NOMO-1 treated with dmso at 0.1 percent for 144 hours (cell line): ENCODE results near the gene IL17D.

Experiments used
- DNase-seq: peaks from one replicate; lab custom pipeline; 2025; ENCODE audit not compliant: unreplicated experiment; lab: John Stamatoyannopoulos, UW

Gene IL17D

DNA sequence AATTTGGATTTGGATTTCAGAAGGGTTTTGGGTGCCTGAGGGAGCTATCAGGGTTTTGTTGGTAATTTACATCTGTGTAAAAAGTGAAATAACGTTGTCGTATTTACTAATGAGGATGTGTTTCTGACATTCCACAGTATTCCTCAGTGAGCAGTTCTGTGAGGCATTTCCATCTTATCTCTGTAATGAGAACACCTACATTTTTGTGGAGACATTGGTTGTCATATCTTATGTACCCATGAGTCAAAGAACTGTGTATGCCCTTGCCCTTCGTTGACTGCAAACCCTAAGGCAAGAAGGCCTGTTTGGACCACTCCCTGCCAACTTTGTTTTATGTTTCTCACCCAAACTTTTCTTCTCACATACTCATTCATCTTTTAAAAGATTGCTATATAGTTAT lies 14.2 kb upstream of the IL17D start:
- no peak for DNase-seq

DNA sequence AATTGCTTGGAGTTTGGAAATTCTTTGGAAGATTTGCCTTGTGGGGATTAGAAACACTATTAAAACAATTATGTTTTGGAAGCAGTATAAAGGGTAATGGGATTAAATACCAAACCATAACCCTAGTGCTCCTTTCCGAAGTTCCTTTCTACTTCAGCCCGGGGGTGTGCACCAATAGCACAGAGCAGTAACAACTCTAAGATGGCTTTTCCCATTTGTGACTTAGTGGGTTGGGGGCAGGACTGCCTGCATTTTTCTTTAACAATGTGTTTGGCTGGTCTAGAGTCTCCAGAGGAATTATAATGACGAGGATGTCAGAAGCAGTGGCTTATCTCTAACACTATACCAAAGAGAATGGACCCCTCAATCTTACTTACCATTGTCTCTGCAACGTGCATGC lies 11.9 kb upstream of the IL17D start:
- no peak for DNase-seq

DNA sequence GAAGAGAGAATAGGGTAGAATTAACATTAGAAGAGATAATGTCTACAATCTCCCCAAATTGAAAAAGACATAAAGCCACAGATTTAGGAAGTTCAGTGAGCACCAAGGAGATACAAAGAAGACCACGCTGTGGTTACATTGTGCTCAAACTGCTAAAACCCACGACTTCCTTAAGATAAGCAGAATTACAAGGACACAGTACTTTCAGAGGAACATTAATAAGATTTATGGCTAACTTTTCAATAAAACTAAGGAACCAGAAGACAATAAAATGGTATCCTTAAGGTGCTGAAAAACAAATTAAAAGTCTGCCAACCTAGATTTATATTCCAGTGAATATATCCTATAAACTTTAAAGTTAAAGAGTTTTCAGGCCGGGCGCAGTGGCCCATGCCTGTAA lies 7.4 kb upstream of the IL17D start:
- DNase-seq = peak; percentile 7

DNA sequence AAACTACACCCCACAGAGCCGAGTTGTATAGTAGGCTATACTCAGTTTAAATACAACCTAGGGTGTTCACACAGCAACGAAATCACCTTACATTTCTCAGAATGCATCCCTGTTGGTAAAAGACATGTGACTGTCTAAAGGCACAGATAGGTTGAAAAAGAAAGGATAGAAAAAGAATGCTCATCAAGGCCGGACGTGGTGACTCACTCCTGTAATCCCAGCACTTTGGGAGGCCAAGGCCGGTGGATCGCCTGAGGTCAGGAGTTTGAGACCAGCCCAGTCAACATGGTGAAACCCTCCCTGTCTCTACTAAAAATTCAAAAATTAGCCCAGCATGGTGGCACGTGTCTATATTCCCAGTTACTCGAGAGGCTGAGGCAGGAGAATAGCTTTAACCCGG lies 3.8 kb upstream of the IL17D start:
- DNase-seq = no peak

DNA sequence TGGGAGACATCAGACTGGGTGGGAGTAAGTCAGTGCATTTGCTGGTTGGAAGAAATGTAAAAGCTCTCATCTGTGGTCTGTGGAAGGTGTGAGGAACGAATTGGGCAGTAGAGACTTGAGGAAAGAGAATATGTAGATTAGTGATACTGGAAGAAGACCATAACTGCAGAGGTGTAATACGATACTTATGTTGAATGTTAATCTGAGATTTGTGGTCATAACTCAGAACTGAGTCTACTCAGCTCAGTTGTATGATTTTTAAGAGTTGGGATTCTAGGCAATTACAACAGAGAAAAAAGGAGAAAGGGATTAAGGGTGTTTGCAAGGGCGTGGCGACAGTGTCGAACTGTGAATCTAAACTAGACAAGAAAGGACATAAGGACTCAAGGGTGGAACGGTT lies 3.2 kb upstream of the IL17D start:
- DNase-seq = no peak

DNA sequence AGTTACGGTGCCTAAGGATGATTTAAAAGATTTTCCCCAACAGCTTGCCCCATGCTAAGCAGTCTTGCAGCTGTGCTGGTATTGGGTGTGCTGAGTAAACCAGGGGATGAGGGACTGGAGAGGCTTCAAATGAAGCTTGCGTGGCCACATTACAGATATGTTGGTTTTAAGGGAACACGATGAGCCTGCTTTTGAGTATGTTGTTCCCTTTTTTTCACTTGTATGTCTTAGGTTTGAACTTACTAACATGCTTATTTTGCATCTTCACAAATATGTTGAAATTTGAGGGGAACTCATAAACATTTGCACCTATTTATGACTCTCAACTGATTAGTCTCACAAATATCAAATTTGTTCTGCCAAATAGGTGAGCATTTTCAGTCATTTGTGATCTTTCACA lies 2.0 kb upstream of the IL17D start:
- no peak for DNase-seq

DNA sequence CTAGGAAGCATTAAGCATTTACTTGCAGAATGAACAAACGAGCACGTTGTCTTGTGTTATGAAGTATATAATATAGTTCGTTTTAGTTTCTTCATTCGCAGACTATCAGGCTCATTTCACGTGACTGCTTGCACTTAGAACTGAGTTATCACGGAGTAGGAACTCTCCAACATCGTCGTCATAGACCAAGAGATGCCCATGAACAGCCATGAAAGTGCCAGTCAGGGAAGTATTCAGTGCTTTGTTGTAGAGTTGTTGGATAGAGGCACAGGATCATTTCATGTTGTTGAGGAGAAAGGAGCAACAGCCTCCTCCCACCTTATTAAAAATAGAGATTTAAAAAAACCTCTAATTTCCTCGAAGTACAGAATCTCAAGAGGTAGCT lies 977 bp upstream of the IL17D start:
- no peak for DNase-seq

DNA sequence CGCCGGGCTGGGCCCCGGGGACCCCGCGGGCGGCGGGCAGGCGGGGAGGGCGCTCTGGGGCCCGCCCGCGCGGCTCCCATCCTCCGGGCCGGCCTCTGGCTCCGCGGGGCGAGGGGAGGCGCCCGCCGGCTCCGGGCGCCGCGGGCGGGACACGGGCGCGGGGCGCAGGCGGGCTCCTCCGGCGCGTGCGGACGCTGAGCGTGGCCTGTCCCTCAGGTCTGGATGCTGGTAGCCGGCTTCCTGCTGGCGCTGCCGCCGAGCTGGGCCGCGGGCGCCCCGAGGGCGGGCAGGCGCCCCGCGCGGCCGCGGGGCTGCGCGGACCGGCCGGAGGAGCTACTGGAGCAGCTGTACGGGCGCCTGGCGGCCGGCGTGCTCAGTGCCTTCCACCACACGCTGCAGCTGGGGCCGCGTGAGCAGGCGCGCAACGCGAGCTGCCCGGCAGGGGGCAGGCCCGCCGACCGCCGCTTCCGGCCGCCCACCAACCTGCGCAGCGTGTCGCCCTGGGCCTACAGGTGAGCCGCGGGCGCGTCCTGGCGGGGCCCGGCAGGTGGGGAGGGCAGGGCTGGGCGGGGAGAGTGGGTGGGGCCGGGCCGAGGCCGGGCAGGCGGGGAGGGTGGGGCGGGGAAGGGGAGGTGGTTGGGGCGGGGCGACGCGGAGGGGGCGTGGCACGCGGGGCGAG lies 420 bp downstream of the IL17D start:
- DNase-seq = peak; percentile 89

DNA sequence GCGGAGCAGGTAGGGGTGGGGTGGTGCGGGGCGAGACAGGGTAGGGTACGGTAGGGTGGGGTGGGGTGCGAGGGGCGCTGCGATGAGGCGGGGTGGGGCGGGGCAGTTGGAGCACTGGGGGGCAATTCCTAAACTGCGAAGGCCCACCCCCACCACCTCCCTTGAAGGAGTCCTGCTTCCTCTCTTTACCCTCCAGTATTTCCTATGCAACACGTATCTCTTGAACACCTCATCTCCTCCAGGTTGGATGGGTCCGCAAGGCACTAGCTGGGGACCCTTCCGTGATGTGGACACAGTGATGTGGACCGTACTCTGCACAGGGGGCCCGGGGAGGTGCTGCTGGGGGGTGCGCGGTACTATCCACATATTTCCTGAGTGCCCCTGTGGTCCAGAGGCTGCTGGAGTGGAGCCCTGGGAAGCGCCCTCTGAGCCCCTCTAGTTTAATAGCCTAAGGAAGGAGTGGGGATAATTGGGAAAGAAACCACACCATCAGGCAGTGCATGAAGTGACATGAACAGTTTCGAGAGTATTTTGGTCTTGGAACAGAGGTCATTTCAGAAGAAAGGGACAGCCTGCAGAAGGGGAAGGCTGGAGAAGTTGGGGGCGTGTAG lies 1.1 kb downstream of the IL17D start:
- DNase-seq = no peak

DNA sequence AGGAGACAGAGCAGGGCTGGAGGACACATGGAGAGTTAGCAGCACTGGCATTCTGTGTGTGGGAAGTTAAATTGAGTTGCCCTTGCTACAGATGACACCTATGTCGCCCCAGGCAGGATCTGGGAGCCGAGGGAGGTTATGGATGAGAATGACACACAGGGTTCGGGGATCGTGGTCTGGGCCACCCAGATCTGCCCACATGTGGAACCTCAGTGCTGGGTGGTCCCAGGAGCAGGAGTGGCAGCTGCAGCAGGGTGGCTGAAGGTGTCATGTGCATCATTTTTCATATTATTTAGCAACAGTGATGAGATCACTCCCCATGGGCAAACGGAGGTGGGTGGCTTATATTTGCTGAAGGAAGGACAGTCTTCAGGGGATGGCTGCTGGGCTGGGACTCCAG lies 3.2 kb downstream of the IL17D start:
- DNase-seq = no peak

DNA sequence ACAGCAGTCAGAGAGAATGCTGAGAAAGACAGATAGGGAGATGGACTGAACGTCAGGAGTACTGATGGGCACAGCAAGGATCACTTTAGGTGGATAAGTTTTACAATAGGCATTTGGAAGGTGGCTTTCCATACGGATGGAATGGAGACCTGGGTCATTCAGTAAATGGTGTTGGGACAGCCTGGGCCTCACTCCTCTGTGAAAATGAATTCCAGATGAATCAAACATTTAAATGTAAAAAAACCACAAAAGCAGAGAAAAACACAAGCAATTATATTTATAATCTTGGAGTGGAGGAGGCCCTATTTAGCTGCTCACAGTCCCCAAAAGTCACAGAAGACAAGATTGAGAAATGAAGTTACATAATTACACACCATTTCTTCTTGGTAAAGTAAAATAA lies 4.7 kb downstream of the IL17D start:
- DNase-seq = no peak

DNA sequence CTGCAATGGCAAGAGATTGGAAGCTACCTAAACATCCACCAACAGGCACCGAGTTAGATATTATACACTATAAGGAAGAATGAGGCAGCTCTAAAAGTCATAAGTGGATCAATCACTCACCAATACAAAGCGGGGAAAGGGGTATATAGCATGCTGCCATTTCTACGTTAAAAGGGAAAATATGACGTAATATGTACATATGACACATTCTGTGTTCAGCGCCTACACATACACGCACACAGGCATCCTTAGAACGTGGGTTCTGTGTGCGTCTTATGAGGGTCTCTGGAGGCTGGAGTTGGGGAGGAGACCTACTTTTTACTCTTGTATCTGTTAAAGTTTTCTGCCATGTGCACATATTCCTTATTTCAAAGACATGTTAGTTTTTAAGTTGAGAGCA lies 5.9 kb downstream of the IL17D start:
- no peak for DNase-seq

DNA sequence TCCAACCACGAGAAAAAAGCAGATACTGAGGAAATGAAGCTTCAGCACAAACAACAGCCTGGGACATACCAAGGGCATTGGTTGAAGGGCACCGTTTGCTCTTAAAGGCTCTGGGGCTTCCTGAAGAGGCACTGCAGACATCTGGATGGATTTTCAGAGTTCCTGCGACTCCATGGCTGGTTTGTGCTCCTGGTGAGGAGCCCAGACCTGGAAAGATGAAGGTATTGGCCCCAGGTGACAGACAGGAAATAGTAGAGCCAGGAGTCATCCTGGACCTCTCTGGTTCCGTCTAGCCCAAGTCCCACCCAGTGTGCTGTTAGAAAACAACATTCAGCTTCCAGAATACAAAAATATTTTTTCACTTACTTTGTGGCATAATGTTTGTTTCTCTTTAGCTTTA lies 6.3 kb downstream of the IL17D start:
- DNase-seq = no peak

DNA sequence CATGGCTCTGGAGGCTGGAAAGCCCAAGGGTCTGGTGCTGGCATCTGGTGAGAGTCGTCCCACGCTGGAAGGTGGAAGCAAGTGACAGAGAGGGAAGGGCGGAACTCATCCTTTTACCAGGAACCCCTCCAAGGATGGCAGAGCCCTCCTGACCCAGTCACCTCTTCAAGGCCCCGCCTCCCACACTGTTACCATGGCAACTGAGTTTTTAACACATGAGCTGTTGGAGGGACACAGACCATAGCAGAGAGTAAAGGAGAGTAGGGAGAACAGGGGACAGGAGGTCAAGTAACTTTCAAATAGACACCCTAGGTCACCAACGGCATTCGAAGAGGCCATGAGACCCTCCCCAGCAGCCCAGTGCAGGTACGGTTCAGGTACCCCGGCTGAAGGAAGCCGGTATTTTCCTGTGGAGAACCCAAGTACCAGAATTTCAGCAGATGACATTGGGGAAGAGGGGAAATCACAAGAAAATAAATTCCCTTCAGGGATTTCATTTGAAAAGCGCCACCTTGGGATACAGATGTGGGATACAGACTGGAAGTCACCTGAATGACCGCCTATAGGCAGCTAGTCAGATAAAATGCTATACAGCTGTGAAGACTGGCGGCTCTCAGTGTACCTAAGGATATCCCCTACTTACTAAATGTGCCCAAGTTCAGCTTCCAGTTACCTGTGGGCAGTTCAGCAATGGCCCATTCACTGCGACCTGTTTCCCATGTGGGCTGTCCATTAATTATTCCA lies 8.0 kb downstream of the IL17D start:
- DNase-seq = no peak

DNA sequence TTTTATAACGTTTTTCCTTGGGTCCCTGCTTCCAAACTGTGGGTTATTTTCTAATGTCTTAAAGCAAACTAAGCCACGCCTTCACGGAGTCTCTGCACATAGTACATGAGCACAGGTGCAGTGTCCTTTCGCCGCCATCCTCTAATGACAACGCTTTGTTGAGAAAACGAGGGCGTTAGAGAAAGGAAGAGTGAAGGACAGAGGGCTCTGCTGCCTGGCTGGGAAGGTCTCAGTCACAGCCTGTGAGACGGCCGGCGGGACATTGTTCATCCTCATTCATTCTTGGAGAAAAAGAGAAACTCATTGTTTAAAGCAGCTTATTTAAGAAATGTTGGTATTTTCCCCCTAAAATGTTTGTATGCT lies 9.5 kb downstream of the IL17D start:
- DNase-seq = no peak

DNA sequence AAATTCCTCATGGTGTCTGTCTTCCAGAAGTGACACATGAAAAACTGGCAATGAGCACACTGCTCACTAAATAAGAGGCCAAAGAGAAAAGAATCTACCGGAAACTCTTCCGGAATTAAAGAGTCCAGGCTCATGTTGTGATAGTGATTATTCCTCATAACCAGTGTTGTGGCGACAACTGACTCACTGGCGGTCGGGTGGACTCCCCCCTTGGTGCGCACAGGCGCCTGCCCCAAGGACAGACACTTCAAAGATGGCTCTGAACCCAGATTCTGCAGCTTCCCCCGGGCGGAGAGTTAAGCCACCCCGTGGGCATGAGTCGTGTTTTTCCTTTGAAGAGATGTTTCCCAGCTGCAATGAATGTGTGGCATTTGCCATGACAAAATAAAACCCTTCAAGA lies 10.3 kb downstream of the IL17D start:
- DNase-seq = no peak

DNA sequence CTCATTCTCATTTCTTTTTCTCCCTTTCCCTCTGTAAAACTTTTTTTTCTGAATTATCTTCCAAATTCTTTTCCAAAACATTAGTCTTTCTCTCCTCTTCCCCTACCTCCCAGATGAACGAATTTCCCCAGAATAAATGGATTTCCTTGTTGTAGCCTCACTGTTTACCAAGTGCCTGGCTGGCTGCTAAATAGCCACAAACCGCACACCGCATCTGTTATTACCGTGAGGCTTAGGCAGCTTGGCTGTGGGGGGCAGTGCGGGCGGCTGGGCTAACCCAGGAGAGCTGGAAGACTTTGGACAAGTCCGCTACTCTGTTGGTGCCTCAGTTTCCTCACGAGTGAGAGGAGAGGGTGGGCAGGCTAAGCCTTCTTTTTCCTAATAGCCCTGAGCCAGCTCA lies 10.7 kb downstream of the IL17D start:
- no peak for DNase-seq

DNA sequence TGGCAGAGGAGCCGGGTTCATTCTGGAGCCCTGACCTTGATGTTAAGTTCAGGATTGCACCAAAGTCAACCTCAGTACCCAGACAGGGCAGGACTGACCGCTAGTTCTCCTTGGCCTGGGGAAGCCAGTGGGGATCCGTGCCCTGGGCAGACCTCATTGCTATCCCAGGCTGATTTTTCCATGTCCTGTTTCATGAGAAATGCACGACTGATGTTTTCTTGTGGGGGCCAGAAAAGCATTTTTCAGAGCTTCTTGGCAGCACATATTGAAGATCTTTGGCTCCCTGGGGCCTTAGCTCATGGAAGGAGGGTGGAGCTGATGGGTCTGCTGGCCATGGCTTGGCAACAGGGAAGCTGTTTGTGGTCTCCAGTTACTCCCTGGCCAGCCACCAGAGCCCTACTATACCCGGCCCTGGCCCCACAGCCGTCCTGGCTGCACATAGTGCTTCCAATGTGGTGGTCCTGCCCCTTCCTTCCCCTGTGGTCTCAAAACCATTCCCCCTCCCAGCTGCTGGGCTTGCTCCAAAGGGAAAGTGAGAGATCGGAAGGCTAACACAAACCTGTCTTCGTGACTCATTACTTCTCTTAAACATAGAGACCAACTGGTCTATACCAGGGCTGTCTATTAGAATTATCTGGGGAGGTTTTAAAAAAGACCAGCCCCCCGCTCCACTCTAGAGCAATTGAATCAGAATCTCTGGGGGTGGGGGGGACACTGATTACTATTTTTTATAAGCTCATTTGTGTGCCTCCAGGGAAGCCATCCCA lies 11.2 kb downstream of the IL17D start:
- no peak for DNase-seq

DNA sequence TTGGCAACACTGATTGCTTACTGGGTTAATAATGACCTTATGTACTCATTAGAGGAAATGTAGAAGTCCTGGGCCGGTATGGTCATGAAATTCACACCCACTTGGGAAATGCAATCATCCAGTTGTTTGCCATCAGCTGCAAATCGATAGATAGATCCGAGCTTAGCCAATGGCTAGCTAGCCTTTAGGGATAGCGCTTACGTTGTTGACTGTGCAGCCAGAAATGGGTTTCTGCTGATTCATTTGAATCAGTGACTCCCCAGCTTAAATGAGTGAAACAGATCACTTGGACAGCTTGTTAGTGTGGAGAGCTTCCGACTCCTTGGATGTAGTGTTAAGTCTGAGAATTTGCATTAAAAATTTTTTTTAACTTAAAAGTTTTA lies 11.8 kb downstream of the IL17D start:
- DNase-seq = no peak

DNA sequence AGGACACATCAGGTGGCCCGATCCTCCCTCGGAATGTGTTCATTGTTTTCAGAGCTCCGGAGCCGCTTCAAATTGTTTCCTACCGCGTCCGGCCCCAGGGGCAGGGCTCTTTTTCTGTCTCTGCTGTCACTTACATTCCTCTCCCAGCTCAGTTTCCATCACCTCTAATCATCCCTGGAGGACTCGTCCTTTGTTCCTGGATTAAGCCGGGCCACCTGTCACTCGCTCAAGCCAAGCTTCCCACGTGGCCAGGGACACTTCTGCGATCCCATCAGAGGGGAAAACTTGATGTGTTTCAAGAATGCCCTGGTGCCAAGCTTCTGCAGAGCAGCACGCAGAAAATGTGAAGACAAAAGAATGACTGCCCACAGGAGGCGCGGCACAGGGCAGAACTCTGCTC lies 13.5 kb downstream of the IL17D start:
- no peak for DNase-seq

DNA sequence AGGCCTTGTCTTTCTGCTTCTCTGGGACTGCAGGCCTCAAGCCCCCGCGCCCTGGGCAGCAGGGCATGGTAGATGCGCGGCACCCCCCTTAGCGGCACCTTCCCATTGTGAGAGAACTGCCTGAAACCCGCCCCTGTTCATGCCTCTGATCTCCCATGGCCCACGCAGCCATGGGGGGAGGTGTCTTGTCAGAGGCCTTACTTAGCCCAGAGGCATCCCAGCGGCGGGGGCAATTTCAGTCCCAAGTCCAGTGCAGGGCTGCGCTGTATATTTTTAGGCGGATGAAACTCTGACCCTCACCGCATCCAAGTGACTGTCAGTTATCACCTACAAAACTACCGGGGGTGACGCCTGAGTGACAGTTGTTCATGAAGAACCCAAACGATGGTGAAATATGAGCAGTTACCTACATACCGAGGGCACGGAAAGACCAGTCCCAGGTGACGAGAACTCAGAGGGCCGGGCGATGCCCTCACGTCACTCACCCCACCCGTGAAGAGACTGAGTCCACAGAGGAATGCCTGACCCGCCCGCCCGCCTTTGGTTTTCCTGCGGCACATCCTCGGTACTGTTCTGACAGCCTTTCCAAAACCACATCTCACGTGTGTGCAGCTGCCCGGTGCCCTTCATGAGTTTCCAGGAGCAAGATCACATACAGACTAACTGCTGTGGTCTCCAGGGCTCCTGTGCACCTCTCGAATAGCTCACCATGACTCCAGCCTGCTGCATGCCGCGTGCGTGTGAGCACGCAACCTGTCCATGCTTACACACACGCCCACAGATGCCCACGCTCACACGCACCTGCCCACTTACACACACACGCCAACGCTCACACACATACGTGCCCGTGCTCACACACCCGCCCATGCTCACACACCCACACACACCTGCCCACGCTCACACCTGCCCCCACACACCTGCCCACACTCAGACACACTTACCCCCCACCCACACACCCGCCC lies 14.4 kb downstream of the IL17D start:
- no peak for DNase-seq
